ENCODE data around the gene PRR15.

DNA sequence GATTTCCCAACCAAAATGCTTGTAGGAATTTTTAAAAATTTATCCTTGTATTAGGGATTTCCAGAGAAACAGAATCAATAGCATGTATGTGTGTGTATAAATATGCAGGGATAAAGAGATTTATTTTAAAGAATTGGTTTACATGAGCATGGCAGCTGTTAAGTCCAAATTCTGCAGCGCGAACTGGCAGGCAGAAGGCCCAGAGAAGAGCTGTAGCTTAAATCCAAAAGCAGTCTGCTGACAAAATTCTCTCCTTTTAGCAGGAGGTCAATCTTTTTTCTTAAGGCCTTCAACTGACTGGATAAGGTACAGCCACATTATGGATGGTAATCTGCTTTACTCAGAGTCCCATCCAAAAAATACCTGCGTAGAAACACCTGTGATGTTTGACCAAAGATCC, 42.0 kb downstream of the PRR15 start:
- TF ChIP-seq EZH2 (IDR thresholded peaks at IDR 0.05; ENCODE audit: low read depth, low read length, severe bottlenecking) (no peak), EP300 (IDR thresholded peaks at IDR 0.05; ENCODE audit: borderline replicate concordance in 1 of 2, low read depth in 2 of 2, low read length in 2 of 2) (no peak), JUN (IDR thresholded peaks at IDR 0.05; ENCODE audit: low read depth, low read length) (no peak), SP2 (IDR thresholded peaks at IDR 0.05; ENCODE audit: low read length) (no peak), TCF12 (IDR thresholded peaks at IDR 0.05; ENCODE audit: low read depth, low read length) (no peak), SP4 (IDR thresholded peaks at IDR 0.05; ENCODE audit: low read length) (no peak), POLR2AphosphoS5 (IDR thresholded peaks at IDR 0.05; ENCODE audit: low read depth, low read length) (no peak), POLR2A (IDR thresholded peaks at IDR 0.05; ENCODE audit: control extremely low read depth in 1 of 2, low read depth in 2 of 2, low read length in 2 of 2) (no peak)
- TF ChIP-seq, protein P1, sequence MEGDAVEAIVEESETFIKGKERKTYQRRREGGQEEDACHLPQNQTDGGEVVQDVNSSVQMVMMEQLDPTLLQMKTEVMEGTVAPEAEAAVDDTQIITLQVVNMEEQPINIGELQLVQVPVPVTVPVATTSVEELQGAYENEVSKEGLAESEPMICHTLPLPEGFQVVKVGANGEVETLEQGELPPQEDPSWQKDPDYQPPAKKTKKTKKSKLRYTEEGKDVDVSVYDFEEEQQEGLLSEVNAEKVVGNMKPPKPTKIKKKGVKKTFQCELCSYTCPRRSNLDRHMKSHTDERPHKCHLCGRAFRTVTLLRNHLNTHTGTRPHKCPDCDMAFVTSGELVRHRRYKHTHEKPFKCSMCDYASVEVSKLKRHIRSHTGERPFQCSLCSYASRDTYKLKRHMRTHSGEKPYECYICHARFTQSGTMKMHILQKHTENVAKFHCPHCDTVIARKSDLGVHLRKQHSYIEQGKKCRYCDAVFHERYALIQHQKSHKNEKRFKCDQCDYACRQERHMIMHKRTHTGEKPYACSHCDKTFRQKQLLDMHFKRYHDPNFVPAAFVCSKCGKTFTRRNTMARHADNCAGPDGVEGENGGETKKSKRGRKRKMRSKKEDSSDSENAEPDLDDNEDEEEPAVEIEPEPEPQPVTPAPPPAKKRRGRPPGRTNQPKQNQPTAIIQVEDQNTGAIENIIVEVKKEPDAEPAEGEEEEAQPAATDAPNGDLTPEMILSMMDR (IDR thresholded peaks at IDR 0.05; ENCODE audit: control extremely low read depth in 1 of 3, insufficient read depth in 1 of 3, low read depth in 1 of 3, low read length in 3 of 3), result no peak

All from H1 (cell line).